GM23338 (cell line): ENCODE measurements around the gene ARL6IP1. TPM values are rescaled to one million over a fixed set of nuclear protein-coding genes. Genes with fewer than 3 reads are reported as not detected.
"Not testable (repeated sequence)": the region's sequence is repeated elsewhere in the genome, so short reads cannot be mapped to it uniquely, and the experiment has no call there.

Experiments
- ATAC-seq: fragments of 200-7000 bp; cut with Tn5 transposase; 3 replicates; pipeline ENCODE4 v1.9.1; 2020
- DNase-seq: peaks from one replicate; pipeline ENCODE4 v3.0.0-alpha.2; 2015; ENCODE audit warnings: low spot score
- H2AFZ ChIP-seq: fragments of 200-600 bp; sonication (generic); 2 replicates; pipeline ENCODE4 v1.8.0; 2016; ENCODE audit warnings: antibody characterized with exemption, mild to moderate bottlenecking, moderate library complexity
- H3F3A ChIP-seq: fragments of 200-600 bp; sonication (generic); replicated peaks from 2 replicates; pipeline ENCODE4 v1.8.0; 2017; ENCODE audit warnings: antibody characterized with exemption, mixed run types, low read depth
- H3K27ac ChIP-seq: fragments of 200-600 bp; sonication (generic); 2 replicates; pipeline ENCODE4 v1.6.1; 2016; ENCODE audit warnings: low read depth
- H3K27me3 ChIP-seq: fragments of 200-600 bp; sonication (generic); 2 replicates; pipeline ENCODE4 v1.8.0; 2016; ENCODE audit warnings: mild to moderate bottlenecking, mixed run types, moderate library complexity; ENCODE audit not compliant: insufficient read depth
- H3K36me3 ChIP-seq: fragments of 200-600 bp; sonication (generic); 2 replicates; pipeline ENCODE4 v1.8.0; 2016; ENCODE audit warnings: mild to moderate bottlenecking; ENCODE audit not compliant: insufficient read depth
- H3K4me1 ChIP-seq: fragments of 200-600 bp; sonication (generic); 2 replicates; pipeline ENCODE4 v1.8.0; 2016; ENCODE audit warnings: mild to moderate bottlenecking, moderate library complexity; ENCODE audit not compliant: insufficient read depth
- H3K4me2 ChIP-seq: fragments of 200-600 bp; sonication (generic); 2 replicates; pipeline ENCODE4 v1.7.1; 2017; ENCODE audit warnings: mixed run types
- H3K4me3 ChIP-seq: fragments of 200-600 bp; sonication (generic); 2 replicates; pipeline ENCODE4 v1.6.1; 2016; ENCODE audit warnings: mixed run types
- H3K79me2 ChIP-seq: fragments of 200-600 bp; sonication (generic); replicated peaks from 2 replicates; pipeline ENCODE4 v1.8.0; 2017; ENCODE audit warnings: mild to moderate bottlenecking; ENCODE audit not compliant: insufficient read depth
- H3K9me2 ChIP-seq: fragments of 200-600 bp; sonication (generic); 2 replicates; pipeline ENCODE4 v1.8.0; 2017; ENCODE audit not compliant: insufficient read depth
- H4K20me1 ChIP-seq: fragments of 200-600 bp; sonication (generic); replicated peaks from 2 replicates; pipeline ENCODE4 v1.8.0; 2017; ENCODE audit warnings: mild to moderate bottlenecking; ENCODE audit not compliant: insufficient read depth
- H3K27ac Mint-ChIP-seq: 2 replicates; pipeline ENCODE4 v1.8.0; 2020; ENCODE audit warnings: inconsistent platforms, mild to moderate bottlenecking, moderate library complexity, mixed read lengths
- H3K27me3 Mint-ChIP-seq: 3 replicates; pipeline ENCODE4 v1.8.0; 2022; ENCODE audit warnings: low read depth, mild to moderate bottlenecking, moderate library complexity, mixed read lengths, inconsistent platforms; ENCODE audit not compliant: insufficient read depth, poor library complexity
- H3K36me3 Mint-ChIP-seq: 3 replicates; pipeline ENCODE4 v1.8.0; 2021; ENCODE audit warnings: low read depth, mild to moderate bottlenecking, inconsistent platforms, moderate library complexity, mixed read lengths
- H3K4me1 Mint-ChIP-seq: 3 replicates; pipeline ENCODE4 v1.8.0; 2020; ENCODE audit warnings: mild to moderate bottlenecking, inconsistent platforms, mixed read lengths
- H3K4me3 Mint-ChIP-seq: 3 replicates; pipeline ENCODE4 v1.8.0; 2021; ENCODE audit warnings: moderate library complexity, mild to moderate bottlenecking, inconsistent platforms, mixed read lengths
- H3K9me3 Mint-ChIP-seq: 3 replicates; pipeline ENCODE4 v1.8.0; 2020; ENCODE audit warnings: moderate library complexity, mild to moderate bottlenecking, inconsistent platforms, mixed read lengths
- polyA plus RNA-seq: library from polyadenylated mRNA; unstranded; fragments of >200 nt; fragmentation: Nextera tagmentation; extraction: Ambion mirVana; gene quantifications from 2 replicates; pipeline ENCODE4 v1.2.1, GENCODE V29; 2016
- total RNA-seq: library from RNA; depleted of rRNA; stranded (reverse); fragments of >200 nt; shearing (Covaris generic); gene quantifications from 2 replicates; pipeline ENCODE4 v1.2.3, GENCODE V29; 2014; rRNA removed

ARL6IP1 gene
- total and polyA plus RNA-seq, 2 experiments from 2014 or later: 192 to 250 TPM

- not testable (repeated sequence) for H3K4me3 ChIP-seq, H4K20me1 ChIP-seq, H3K4me1 ChIP-seq, H2AFZ ChIP-seq, H3K79me2 ChIP-seq, H3K36me3 Mint-ChIP-seq, ATAC-seq, H3K36me3 ChIP-seq, H3K27ac Mint-ChIP-seq, H3K27ac ChIP-seq, H3K4me1 Mint-ChIP-seq, H3F3A ChIP-seq, H3K27me3 Mint-ChIP-seq, H3K4me3 Mint-ChIP-seq, H3K9me3 Mint-ChIP-seq, H3K4me2 ChIP-seq, H3K9me2 ChIP-seq, DNase-seq, H3K27me3 ChIP-seq
These were observed 44.7 kb downstream of the ARL6IP1 start for GRCh38 chr16:18756639-18757038.

- H2AFZ ChIP-seq, H3K36me3 Mint-ChIP-seq, DNase-seq, H3K27ac ChIP-seq, H3K27me3 Mint-ChIP-seq, ATAC-seq, H3K4me3 Mint-ChIP-seq, H3K4me2 ChIP-seq, H3K36me3 ChIP-seq, H3K4me1 Mint-ChIP-seq, H3K9me3 Mint-ChIP-seq, H3K9me2 ChIP-seq, H3K79me2 ChIP-seq, H3K4me3 ChIP-seq, H3K27me3 ChIP-seq, H3K4me1 ChIP-seq, H4K20me1 ChIP-seq, H3F3A ChIP-seq, H3K27ac Mint-ChIP-seq: not testable (repeated sequence)
These were observed 58.5 kb downstream of the ARL6IP1 start for GRCh38 chr16:18742870-18743269.

Other genes with a start within 250 kb of the ARL6IP1 start
- 77.9 and 95.6 TPM in 2 replicates for gene NOMO2, start 239.5 kb downstream of the ARL6IP1 start, total RNA-seq
- gene NOMO2, start 239.5 kb downstream of the ARL6IP1 start, polyA plus RNA-seq: 58.7 and 59.2 TPM in 2 replicates
- gene RPS15A, start 11.2 kb downstream of the ARL6IP1 start, total RNA-seq: 1,984 and 2,171 TPM in 2 replicates
- 2,163 and 2,303 TPM in 2 replicates for gene RPS15A, start 11.2 kb downstream of the ARL6IP1 start, polyA plus RNA-seq
- gene SMG1, start 124.9 kb upstream of the ARL6IP1 start, total RNA-seq: 93.5 and 119 TPM in 2 replicates
- 18.2 and 18.6 TPM in 2 replicates for gene SMG1, start 124.9 kb upstream of the ARL6IP1 start, polyA plus RNA-seq
- gene TMC7, start 182.4 kb upstream of the ARL6IP1 start, total RNA-seq: 2.4 TPM in 2 replicates
- 0.75 and 1.7 TPM in 2 replicates for gene TMC7, start 182.4 kb upstream of the ARL6IP1 start, polyA plus RNA-seq